Measurements from ENCODE around the gene ANAPC10.

DNA sequence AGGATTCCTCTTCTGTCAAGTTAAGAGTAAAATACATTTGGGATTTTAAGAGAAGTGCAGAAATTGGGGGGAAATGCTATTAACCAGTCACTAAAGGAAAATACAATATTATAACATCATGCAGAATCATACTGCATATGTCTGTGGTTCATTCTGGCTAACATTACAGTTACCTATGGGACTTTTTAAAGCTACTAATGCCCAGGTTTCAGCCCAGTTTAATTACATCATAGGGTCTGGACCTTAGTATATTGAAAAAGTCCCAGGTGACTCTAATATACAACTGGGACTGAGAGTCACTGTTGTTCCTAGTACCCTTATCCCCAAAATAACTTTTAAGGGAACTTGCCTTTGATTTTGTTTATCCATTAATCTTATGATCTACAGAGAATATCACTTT lies 10.1 kb upstream of the ANAPC10 start:
- TF ChIP-seq POLR2AphosphoS5 (IDR thresholded peaks at IDR 0.05; ENCODE audit: low read depth), result no peak
- TF ChIP-seq, protein P1, sequence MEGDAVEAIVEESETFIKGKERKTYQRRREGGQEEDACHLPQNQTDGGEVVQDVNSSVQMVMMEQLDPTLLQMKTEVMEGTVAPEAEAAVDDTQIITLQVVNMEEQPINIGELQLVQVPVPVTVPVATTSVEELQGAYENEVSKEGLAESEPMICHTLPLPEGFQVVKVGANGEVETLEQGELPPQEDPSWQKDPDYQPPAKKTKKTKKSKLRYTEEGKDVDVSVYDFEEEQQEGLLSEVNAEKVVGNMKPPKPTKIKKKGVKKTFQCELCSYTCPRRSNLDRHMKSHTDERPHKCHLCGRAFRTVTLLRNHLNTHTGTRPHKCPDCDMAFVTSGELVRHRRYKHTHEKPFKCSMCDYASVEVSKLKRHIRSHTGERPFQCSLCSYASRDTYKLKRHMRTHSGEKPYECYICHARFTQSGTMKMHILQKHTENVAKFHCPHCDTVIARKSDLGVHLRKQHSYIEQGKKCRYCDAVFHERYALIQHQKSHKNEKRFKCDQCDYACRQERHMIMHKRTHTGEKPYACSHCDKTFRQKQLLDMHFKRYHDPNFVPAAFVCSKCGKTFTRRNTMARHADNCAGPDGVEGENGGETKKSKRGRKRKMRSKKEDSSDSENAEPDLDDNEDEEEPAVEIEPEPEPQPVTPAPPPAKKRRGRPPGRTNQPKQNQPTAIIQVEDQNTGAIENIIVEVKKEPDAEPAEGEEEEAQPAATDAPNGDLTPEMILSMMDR (conservative IDR thresholded peaks at IDR 0.05; ENCODE audit: low read depth in 2 of 2), result no peak
- TF ChIP-seq, protein P2, sequence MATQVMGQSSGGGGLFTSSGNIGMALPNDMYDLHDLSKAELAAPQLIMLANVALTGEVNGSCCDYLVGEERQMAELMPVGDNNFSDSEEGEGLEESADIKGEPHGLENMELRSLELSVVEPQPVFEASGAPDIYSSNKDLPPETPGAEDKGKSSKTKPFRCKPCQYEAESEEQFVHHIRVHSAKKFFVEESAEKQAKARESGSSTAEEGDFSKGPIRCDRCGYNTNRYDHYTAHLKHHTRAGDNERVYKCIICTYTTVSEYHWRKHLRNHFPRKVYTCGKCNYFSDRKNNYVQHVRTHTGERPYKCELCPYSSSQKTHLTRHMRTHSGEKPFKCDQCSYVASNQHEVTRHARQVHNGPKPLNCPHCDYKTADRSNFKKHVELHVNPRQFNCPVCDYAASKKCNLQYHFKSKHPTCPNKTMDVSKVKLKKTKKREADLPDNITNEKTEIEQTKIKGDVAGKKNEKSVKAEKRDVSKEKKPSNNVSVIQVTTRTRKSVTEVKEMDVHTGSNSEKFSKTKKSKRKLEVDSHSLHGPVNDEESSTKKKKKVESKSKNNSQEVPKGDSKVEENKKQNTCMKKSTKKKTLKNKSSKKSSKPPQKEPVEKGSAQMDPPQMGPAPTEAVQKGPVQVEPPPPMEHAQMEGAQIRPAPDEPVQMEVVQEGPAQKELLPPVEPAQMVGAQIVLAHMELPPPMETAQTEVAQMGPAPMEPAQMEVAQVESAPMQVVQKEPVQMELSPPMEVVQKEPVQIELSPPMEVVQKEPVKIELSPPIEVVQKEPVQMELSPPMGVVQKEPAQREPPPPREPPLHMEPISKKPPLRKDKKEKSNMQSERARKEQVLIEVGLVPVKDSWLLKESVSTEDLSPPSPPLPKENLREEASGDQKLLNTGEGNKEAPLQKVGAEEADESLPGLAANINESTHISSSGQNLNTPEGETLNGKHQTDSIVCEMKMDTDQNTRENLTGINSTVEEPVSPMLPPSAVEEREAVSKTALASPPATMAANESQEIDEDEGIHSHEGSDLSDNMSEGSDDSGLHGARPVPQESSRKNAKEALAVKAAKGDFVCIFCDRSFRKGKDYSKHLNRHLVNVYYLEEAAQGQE (IDR thresholded peaks at IDR 0.05; ENCODE audit: unreplicated experiment), result no peak
- no peak for TF ChIP-seq EZH2 (IDR thresholded peaks at IDR 0.05; ENCODE audit: low read depth, unreplicated experiment)
- no peak for TF ChIP-seq STAT1 (IDR thresholded peaks at IDR 0.05; ENCODE audit: unreplicated experiment)
- no peak for TF ChIP-seq JUNB (IDR thresholded peaks at IDR 0.05; ENCODE audit: unreplicated experiment)
- no peak for TF ChIP-seq EZH2phosphoT487 (IDR thresholded peaks at IDR 0.05; ENCODE audit: unreplicated experiment)
- no peak for TF ChIP-seq CREB1 (CRISPR knock-in tag; IDR thresholded peaks at IDR 0.05; ENCODE audit: low read depth)
- TF ChIP-seq, protein P3, sequence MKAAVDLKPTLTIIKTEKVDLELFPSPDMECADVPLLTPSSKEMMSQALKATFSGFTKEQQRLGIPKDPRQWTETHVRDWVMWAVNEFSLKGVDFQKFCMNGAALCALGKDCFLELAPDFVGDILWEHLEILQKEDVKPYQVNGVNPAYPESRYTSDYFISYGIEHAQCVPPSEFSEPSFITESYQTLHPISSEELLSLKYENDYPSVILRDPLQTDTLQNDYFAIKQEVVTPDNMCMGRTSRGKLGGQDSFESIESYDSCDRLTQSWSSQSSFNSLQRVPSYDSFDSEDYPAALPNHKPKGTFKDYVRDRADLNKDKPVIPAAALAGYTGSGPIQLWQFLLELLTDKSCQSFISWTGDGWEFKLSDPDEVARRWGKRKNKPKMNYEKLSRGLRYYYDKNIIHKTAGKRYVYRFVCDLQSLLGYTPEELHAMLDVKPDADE (IDR thresholded peaks at IDR 0.05), result no peak
- TF ChIP-seq ZNF331 (CRISPR knock-in tag; IDR thresholded peaks at IDR 0.05; ENCODE audit: low read depth), result no peak
- TF ChIP-seq NANOG (IDR thresholded peaks at IDR 0.05; ENCODE audit: borderline replicate concordance), result no peak
- TF ChIP-seq ZNF114 (CRISPR knock-in tag; IDR thresholded peaks at IDR 0.05), result no peak

Data from GM23338 (cell line).